Common myeloid progenitor, CD34-positive (primary cell): ENCODE data around the gene FUBP3.
"Not testable (repeated sequence)": the region's sequence is repeated elsewhere in the genome, so short reads cannot be mapped to it uniquely, and the experiment has no call there.

Experiments
- CTCF ChIA-PET: fragments of 350-600 bp; sonication (Branson Sonifier 250); formaldehyde crosslinking; loops from one replicate; lab custom pipeline; 2021; ENCODE audit warnings: antibody characterized with exemption; lab: Charles Lee
- POLR2A ChIA-PET: fragments of 350-600 bp; sonication (Branson Sonifier 250); formaldehyde crosslinking; loops from one replicate; lab custom pipeline; 2021; ENCODE audit warnings: antibody characterized with exemption; lab: Charles Lee
- DNase-seq, 3 donors: peaks; one replicate each; pipeline versions ENCODE4 v3.0.0 to v3.0.0-alpha.2; 2013
- H3K27ac ChIP-seq, 2 experiments: 1 replicate in 1 of 2; 2 replicates in 1 of 2; pipeline ENCODE4 v1.7.0; 2013; ENCODE audit warnings: inconsistent platforms in 2 of 2, low read length in 2 of 2, mild to moderate bottlenecking in 2 of 2, low read depth in 1 of 2, moderate library complexity in 1 of 2; ENCODE audit not compliant: severe bottlenecking in 2 of 2, insufficient read depth in 1 of 2, poor library complexity in 1 of 2
- H3K27me3 ChIP-seq, 5 experiments: replicated peaks in 2 of 5; 1 replicate in 3 of 5; 2 replicates in 2 of 5; pipeline versions ENCODE4 v1.6.1 to v1.7.0; 2013; ENCODE audit warnings: low read length in 4 of 5, mild to moderate bottlenecking in 2 of 5, moderate library complexity in 2 of 5, inconsistent platforms in 1 of 5; ENCODE audit not compliant: insufficient read depth in 5 of 5, control insufficient read depth in 4 of 5
- H3K36me3 ChIP-seq, 4 experiments: 1 replicate in 2 of 4; 2 replicates in 2 of 4; pipeline versions ENCODE4 v1.6.1 to v1.7.0; 2013; ENCODE audit warnings: low read length in 3 of 4, control low read depth in 1 of 4, mild to moderate bottlenecking in 1 of 4; ENCODE audit not compliant: control insufficient read depth in 4 of 4, insufficient read depth in 4 of 4
- H3K4me1 ChIP-seq, 4 experiments: 1 replicate in 3 of 4; 2 replicates in 1 of 4; pipeline versions ENCODE4 v1.6.1 to v1.7.1; 2013; ENCODE audit warnings: low read length in 3 of 4, mild to moderate bottlenecking in 3 of 4, control low read depth in 1 of 4, inconsistent platforms in 1 of 4, moderate library complexity in 1 of 4; ENCODE audit not compliant: control insufficient read depth in 4 of 4, insufficient read depth in 4 of 4; ENCODE audit errors: control extremely low read depth in 1 of 4
- H3K4me3 ChIP-seq, 7 experiments: 1 replicate in 4 of 7; 2 replicates in 3 of 7; pipeline versions ENCODE4 v1.5.1 to v1.7.0; 2013; ENCODE audit warnings: mild to moderate bottlenecking in 7 of 7, low read length in 6 of 7, moderate library complexity in 6 of 7, inconsistent platforms in 2 of 7, low read depth in 2 of 7, control low read depth in 1 of 7; ENCODE audit not compliant: insufficient read depth in 4 of 7, control insufficient read depth in 1 of 7; ENCODE audit errors: extremely low read depth in 1 of 7
- H3K9me3 ChIP-seq, 5 experiments: 1 replicate in 4 of 5; 2 replicates in 1 of 5; pipeline versions ENCODE4 v1.6.1 to v1.7.1; 2013; ENCODE audit warnings: low read length in 4 of 5, mild to moderate bottlenecking in 2 of 5, inconsistent platforms in 1 of 5, low read depth in 1 of 5, moderate library complexity in 1 of 5; ENCODE audit not compliant: control insufficient read depth in 4 of 5, insufficient read depth in 2 of 5; ENCODE audit errors: control extremely low read depth in 1 of 5
- WGBS: methylation state at CpG from one replicate; pipeline ENCODE4 v1.1.5; 2013; ENCODE audit not compliant: insufficient coverage; 5-methylcytosine and 5-hydroxymethylcytosine counted together

The FUBP3 gene

DNA sequence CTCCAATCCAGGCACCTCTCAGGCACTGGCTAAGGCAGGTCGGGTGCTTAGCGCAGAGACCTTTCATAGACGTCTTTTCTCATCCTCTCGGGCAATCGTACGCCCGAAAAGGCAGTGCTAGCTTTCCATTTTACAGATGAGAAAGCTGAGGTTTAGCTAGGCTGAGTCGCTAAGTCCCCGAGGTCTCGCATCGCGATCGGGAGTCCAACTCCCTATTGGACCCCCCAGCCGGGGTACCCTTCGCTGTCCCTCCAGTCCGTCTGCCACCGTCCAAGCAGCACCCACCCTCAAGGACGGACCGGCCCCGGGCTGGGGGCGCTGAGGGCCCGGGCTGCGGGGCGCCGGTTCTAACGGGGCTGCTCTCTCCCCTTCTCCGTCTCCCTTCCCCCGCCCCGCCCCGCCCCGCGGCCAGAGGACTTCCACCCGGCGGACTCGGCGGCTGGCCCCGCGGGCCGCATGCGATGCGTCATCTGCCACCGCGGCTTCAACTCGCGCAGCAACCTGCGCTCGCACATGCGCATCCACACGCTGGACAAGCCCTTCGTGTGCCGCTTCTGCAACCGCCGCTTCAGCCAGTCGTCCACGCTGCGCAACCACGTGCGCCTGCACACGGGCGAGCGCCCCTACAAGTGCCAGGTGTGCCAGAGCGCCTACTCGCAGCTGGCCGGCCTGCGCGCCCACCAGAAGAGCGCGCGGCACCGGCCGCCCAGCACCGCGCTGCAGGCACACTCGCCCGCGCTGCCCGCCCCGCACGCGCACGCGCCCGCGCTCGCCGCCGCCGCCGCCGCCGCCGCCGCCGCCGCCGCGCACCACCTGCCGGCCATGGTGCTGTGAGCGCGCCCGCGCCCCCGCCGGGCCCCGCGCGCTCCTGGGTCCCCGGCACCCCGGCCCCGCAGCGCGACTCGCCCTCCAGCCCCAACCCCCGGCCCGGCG, 101.7 kb downstream of the FUBP3 start:
- H3K27ac ChIP-seq = no peak overlapping the region
- H3K4me3 ChIP-seq = peak overlapping the region; percentile 23 to 67 (median 57)
- no peaks in the 10 kb centered on the region for H3K36me3 ChIP-seq
- peaks cover 0 to 57% (median 17%) of the 10 kb centered on the region in 5 experiments for H3K27me3 ChIP-seq
- peaks cover 0 to 8% (median 6%) of the 10 kb centered on the region in 5 experiments for H3K9me3 ChIP-seq
- DNase-seq = peak; percentile 75 to 83 (median 79)
- peaks cover 0 to 16% (median 14%) of the 10 kb centered on the region in 4 experiments for H3K4me1 ChIP-seq
- ChIA-PET POLR2A (no interaction called here), CTCF (interaction anchor here (0.8 to 11.5 kb wide), 4 partner anchors 19 to 217 kb away, joined by 3 to 171 read pairs (median 4); no protein-coding TSS in a partner anchor)
- 2% methylated on average over 80 of the region's 116 CpGs for WGBS

DNA sequence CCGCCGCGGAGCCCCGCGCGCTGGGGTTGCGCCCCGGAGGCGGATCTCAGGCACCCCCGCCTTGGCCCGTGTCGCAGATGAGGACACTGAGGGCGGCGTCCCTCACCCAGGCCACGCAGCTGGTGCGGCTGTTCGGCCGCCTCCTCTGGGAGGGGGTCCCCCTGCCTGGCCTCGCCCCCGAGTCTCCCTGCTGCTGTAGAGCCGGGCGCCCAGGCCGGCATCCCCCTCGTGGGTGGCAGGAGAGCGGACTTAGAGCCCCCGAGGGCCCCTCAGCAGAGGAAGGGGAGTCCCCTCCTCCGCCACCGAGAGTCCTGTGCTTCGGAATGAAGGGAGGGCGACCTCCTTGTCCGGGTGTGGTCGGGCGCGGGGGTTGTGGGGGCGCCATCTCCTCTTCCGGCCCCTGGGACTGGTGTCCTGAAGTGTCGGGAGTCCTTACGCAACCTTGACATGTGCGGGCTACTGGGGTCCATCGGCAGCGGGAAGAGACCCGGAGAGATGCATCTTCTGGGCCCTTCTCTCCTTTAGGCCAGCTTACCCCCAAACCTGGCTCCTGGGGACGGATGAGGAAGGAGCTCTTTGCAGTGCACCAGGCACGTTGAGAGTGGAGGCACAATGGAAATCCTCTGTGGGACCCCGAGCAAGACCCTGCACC, 102.5 kb downstream of the FUBP3 start:
- Histone ChIP-seq H3K36me3 (no peaks in the 10 kb centered on the region), H3K27me3 (peaks cover 0 to 57% (median 14%) of the 10 kb centered on the region in 5 experiments), H3K27ac (no peak overlapping the region), H3K9me3 (peaks cover 0 to 8% (median 6%) of the 10 kb centered on the region in 5 experiments), H3K4me1 (peaks cover 0 to 16% (median 14%) of the 10 kb centered on the region in 4 experiments), H3K4me3 (peak overlapping the region; percentile 17 to 67 (median 57))
- ChIA-PET POLR2A (interaction anchor here (0.7 kb wide), 1 partner anchor 31 kb away, joined by 3 read pairs; no protein-coding TSS in a partner anchor), CTCF (interaction anchor here (0.6 to 11.5 kb wide), 18 partner anchors 9 to 235 kb away, joined by 3 to 171 read pairs (median 4); partner anchors contain the start of gene PRDM12)
- peak in 1 of 3 donors; percentile 41 for DNase-seq
- WGBS = 1% methylated on average over 36 of the region's 45 CpGs

DNA sequence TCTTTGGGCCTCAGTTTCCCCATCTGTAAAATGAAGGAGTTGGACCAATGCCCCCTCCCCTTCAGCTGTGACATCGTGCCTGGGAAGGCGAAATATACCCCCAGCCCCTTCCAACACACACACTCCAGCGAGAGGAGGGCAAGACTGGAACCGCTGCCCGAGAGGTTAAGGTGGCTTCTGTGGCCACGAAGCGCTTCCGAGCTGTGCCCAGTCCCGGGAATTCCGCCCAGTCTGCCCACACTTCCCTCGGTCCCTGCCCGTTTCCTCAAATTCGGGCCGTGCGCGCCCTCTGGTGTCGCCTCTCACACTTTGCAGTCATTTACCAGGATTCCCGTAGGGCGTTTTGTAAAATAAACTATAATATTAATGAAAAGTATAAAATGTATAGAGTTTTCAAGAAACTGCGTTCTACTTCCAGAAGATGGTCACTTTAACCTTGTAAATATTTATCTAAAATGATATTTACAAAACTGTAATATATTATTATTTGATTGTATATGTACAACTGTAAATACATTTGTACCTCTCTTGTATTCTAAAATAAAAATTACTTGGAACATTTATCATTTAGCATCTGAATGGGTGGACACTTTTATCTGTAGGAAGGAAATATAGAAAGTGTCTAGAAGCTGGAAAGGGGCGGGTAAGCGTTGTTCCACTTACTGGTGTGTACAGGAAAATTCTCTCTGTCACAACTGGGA, 103.2 kb downstream of the FUBP3 start:
- CTCF ChIA-PET = interaction anchor here (0.6 to 11.5 kb wide), 19 partner anchors 9 to 236 kb away, joined by 3 to 171 read pairs (median 3); partner anchors contain the start of gene PRDM12
- 8% methylated on average over 8 of the region's 22 CpGs for WGBS
- H3K27me3 ChIP-seq = peaks cover 0 to 52% (median 14%) of the 10 kb centered on the region in 5 experiments
- H3K4me1 ChIP-seq = peaks cover 0 to 16% (median 14%) of the 10 kb centered on the region in 4 experiments
- POLR2A ChIA-PET = interaction anchor here (0.7 kb wide), 1 partner anchor 31 kb away, joined by 3 read pairs; no protein-coding TSS in a partner anchor
- peak overlapping the region in 6 of 7 experiments; percentile 26 to 67 (median 58) for H3K4me3 ChIP-seq
- DNase-seq = peak in 2 of 3 donors; percentile 44 to 57
- H3K9me3 ChIP-seq = peaks cover 0 to 8% (median 6%) of the 10 kb centered on the region in 5 experiments
- no peaks in the 10 kb centered on the region for H3K36me3 ChIP-seq
- no peak overlapping the region for H3K27ac ChIP-seq

DNA sequence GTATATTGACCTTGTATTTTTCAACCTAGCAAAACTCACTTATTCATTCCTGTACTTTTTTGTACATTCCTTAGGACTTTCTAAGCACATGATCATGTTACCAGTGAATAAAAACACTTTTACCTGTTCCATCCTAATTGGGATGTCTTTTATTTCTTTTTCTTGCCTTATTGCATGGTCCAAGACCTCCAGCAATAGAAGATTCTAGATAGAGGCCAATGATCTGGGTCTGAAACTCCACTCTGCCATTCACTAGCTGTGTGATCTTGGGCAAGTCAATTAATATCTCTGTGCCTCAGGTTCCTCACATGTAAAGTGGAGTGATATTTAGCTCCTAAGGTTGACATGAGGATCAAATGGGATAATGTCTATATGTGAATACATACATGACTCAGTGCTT, 105.7 kb downstream of the FUBP3 start:
- POLR2A ChIA-PET = no interaction called here
- CTCF ChIA-PET = interaction anchor here (0.8 to 11.5 kb wide), 4 partner anchors 8 to 221 kb away, joined by 3 to 171 read pairs (median 4); no protein-coding TSS in a partner anchor

DNA sequence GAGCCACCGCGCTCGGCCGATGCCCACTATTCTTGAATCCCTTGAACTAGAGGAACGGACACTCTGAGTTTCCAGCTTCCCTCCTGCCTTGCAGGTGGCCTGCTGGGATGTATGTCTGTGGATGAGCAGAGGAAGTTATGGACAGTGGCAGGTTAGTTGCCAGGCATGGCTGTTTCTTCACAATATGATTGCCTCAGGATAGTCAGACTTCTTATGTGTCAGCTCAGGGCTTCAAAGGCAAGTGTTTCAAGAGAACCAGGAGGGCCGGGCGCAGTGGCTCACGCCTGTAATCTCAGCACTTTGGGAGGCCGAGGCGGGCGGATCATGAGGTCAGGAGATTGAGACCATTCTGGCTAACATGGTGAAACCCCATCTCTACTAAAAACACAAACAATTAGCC, 106.6 kb downstream of the FUBP3 start:
- 97% methylated on average over 6 of the region's 11 CpGs for WGBS
- POLR2A ChIA-PET, H3K27ac ChIP-seq, H3K9me3 ChIP-seq, H3K36me3 ChIP-seq, H3K4me3 ChIP-seq, DNase-seq: not testable (repeated sequence)
- CTCF ChIA-PET = interaction anchor here (0.5 to 11.5 kb wide), 5 partner anchors 9 to 222 kb away, joined by 3 to 171 read pairs (median 3); no protein-coding TSS in a partner anchor
- H3K4me1 ChIP-seq = peaks cover 0 to 13% (median 11%) of the 10 kb centered on the region in 4 experiments
- peaks cover 0 to 30% (median 12%) of the 10 kb centered on the region in 5 experiments for H3K27me3 ChIP-seq

More for the DNA sequence above, 105.7 kb downstream of the FUBP3 start:
- H3K36me3 ChIP-seq = no peaks in the 10 kb centered on the region
- no peak overlapping the region for H3K27ac ChIP-seq
- peaks cover 0 to 8% (median 6%) of the 10 kb centered on the region in 5 experiments for H3K9me3 ChIP-seq
- peaks cover 0 to 32% (median 14%) of the 10 kb centered on the region in 5 experiments for H3K27me3 ChIP-seq
- no peak for DNase-seq
- no peak overlapping the region for H3K4me3 ChIP-seq
- H3K4me1 ChIP-seq = peaks cover 0 to 16% (median 14%) of the 10 kb centered on the region in 4 experiments

DNA sequence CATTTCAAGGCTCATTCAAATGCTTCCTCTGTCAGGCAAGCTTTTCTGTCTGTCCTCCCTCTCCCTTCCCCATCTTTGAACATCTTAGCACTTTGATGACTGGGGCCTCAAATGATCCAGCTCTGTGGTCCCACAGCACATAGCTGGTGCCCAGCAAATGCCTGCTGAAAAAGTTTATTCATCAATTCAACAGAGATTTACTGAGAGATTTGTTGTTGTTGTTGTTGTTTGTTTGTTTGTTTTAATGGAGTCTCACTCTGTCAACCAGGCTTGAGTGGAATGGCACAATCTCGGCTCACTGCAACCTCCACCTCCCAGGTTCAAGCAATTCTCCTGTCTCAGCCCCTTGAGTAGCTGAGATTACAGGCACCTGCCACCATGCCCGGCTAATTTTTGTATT, 108.2 kb downstream of the FUBP3 start:
- ChIA-PET CTCF (interaction anchor here (11.5 kb wide), 1 partner anchor 224 kb away, joined by 171 read pairs; no protein-coding TSS in a partner anchor), POLR2A (no interaction called here)
- WGBS = no CpG with 5 or more reads among the region's 2 CpGs
- H3K4me1 ChIP-seq = no peaks in the 10 kb centered on the region
- peaks cover 0 to 23% (median 6%) of the 10 kb centered on the region in 5 experiments for H3K27me3 ChIP-seq
- peaks cover 0 to 9% (median 6%) of the 10 kb centered on the region in 5 experiments for H3K9me3 ChIP-seq
- no peak overlapping the region for H3K4me3 ChIP-seq
- H3K36me3 ChIP-seq = no peaks in the 10 kb centered on the region
- no peak overlapping the region for H3K27ac ChIP-seq
- DNase-seq = no peak
